ENCODE measurements around the gene SPOCK1. TPM values are rescaled to one million over a fixed set of nuclear protein-coding genes. Genes with fewer than 3 reads are reported as not detected.

Gene SPOCK1
- total and polyA plus RNA-seq, 2 donors (not counting 3 experiments of a cell fraction or from before 2014, with no cell fraction given) = 144 to 280 TPM

DNA sequence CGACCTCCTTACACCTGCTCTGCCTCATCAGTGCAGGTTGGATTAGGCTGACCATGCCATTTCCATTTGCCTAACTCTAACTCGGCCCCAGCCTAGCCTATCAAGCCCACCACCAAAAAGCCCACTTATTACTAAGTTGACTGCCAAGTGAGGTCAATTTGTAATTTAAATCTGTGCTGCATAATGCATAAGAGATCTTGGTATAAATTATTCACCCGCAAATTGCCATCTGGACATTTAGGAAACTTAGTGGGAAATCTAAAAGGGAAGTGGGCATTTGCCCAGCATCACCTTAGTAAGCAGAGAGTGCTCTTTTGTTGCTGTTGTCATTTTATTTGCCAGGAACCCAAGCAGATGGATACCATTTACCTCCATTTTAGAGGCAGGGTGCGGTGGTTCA is 143.0 kb downstream of the SPOCK1 start:
- no peaks in the 10 kb centered on the region for H4K20me1 ChIP-seq (replicated peaks; ENCODE audit: control insufficient read depth, extremely low read depth, insufficient read depth, low read length)
- no peaks in the 10 kb centered on the region for H3K36me3 ChIP-seq (ENCODE audit: control insufficient read depth in 2 of 2, extremely low read depth in 1 of 2, insufficient read depth in 2 of 2, low read length in 2 of 2)
- no peak overlapping the region for H2AFZ ChIP-seq (ENCODE audit: low read depth, low read length)
- H3K9me3 ChIP-seq (replicated peaks; ENCODE audit: control insufficient read depth, insufficient read depth, low read length) = no peaks in the 10 kb centered on the region
- intact Hi-C loops (cut with micrococcal nuclease) = no loop called here
- ChIA-PET CTCF (interaction anchor here (1.5 to 5.0 kb wide), 2 partner anchors 11 to 36 kb away, joined by 5 to 43 read pairs; no protein-coding TSS in a partner anchor), POLR2A (no interaction called here)
- TF ChIP-seq MAX (IDR thresholded peaks at IDR 0.05; ENCODE audit: insufficient read depth, insufficient read length) (no peak), JUN (IDR thresholded peaks at IDR 0.05; ENCODE audit: borderline replicate concordance, insufficient read depth, insufficient read length, low read depth) (no peak), POLR2A (IDR thresholded peaks at IDR 0.05; ENCODE audit: low read depth, low read length) (no peak), FOS (IDR thresholded peaks at IDR 0.05; ENCODE audit: borderline replicate concordance, insufficient read depth, low read length) (no peak), POLR2AphosphoS5 (IDR thresholded peaks at IDR 0.05; ENCODE audit: insufficient read depth, low read depth, low read length) (no peak), GATA2 (IDR thresholded peaks at IDR 0.05; ENCODE audit: insufficient read depth, insufficient read length, low read depth, low read length) (no peak)
- no TSS peak for BruUV-seq (replicated peaks)
- no peak overlapping the region for H3K27ac ChIP-seq (ENCODE audit: insufficient read depth, low read depth, low read length)
- DNase-seq (ENCODE audit: low read depth, low spot score) (no peak), FAIRE-seq (no peak)
- H3K9me1 ChIP-seq (replicated peaks; ENCODE audit: control insufficient read depth, extremely low read depth, insufficient read depth, low read length) = no peaks in the 10 kb centered on the region
- dilution Hi-C loops (cut with MboI; ENCODE audit: extremely low pct_ligation_motif_present, low sequenced_read_pairs) = no loop called here
- no peak overlapping the region for H3K4me3 ChIP-seq (replicated peaks in 1 of 3; ENCODE audit: insufficient read depth in 1 of 3, low read depth in 1 of 3, low read length in 3 of 3)
- H3K79me2 ChIP-seq (ENCODE audit: control insufficient read depth, insufficient read depth, low read length) = peaks cover 44% of the 10 kb centered on the region
- peaks cover 25% of the 10 kb centered on the region for H3K4me1 ChIP-seq (ENCODE audit: control insufficient read depth, extremely low read depth, insufficient read depth, low read length)
- no peak overlapping the region for H3K9ac ChIP-seq (replicated peaks; ENCODE audit: extremely low read depth, insufficient read depth, low read length)
- no peaks in the 10 kb centered on the region for H3K27me3 ChIP-seq (ENCODE audit: control insufficient read depth in 2 of 2, insufficient read depth in 2 of 2, low read length in 2 of 2)
- no peak overlapping the region for H3K4me2 ChIP-seq (ENCODE audit: insufficient read depth, low read length)

DNA sequence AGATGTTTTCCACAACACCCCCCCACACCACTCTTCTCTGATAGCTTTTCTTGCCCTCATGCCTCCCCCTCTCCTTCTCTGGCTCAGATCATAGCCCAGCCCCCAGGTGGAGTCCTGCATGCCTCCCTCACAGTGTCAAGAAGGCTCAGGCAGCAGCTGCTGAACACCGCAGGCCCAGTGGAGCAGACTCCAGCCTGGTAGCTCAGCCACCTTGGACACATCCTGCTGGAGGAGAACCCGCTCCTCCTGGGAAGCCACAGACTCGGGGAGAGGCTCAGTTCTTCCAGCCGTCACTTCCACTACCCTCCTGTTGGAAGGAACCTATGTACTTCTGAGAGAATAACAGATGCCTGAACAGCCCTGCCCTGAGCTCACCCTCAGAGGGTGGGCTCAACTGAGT is 143.4 kb downstream of the SPOCK1 start:
- FAIRE-seq (no peak), DNase-seq (ENCODE audit: low read depth, low spot score) (no peak)
- no peak overlapping the region for H3K9ac ChIP-seq (replicated peaks; ENCODE audit: extremely low read depth, insufficient read depth, low read length)
- peaks cover 21% of the 10 kb centered on the region for H3K4me1 ChIP-seq (ENCODE audit: control insufficient read depth, extremely low read depth, insufficient read depth, low read length)
- H3K36me3 ChIP-seq (ENCODE audit: control insufficient read depth in 2 of 2, extremely low read depth in 1 of 2, insufficient read depth in 2 of 2, low read length in 2 of 2) = no peaks in the 10 kb centered on the region
- H4K20me1 ChIP-seq (replicated peaks; ENCODE audit: control insufficient read depth, extremely low read depth, insufficient read depth, low read length) = no peaks in the 10 kb centered on the region
- H3K27ac ChIP-seq (ENCODE audit: insufficient read depth, low read depth, low read length) = no peak overlapping the region
- H3K9me3 ChIP-seq (replicated peaks; ENCODE audit: control insufficient read depth, insufficient read depth, low read length) = no peaks in the 10 kb centered on the region
- dilution Hi-C loops (cut with MboI; ENCODE audit: extremely low pct_ligation_motif_present, low sequenced_read_pairs) (no loop called here), intact Hi-C loops (cut with micrococcal nuclease) (no loop called here)
- BruUV-seq (replicated peaks) = no TSS peak
- CTCF ChIA-PET = interaction anchor here (5.0 kb wide), 1 partner anchor 10 kb away, joined by 43 read pairs; no protein-coding TSS in a partner anchor
- TF ChIP-seq MYC (IDR thresholded peaks at IDR 0.05; ENCODE audit: low read depth, low read length) (no peak), GATA2 (IDR thresholded peaks at IDR 0.05; ENCODE audit: insufficient read depth, insufficient read length, low read depth, low read length) (no peak), CTCF (IDR thresholded peaks at IDR 0.05; ENCODE audit: extremely low read depth in 1 of 2, insufficient read depth in 1 of 2, low read depth in 1 of 2, low read length in 2 of 2) (no peak), MAX (IDR thresholded peaks at IDR 0.05; ENCODE audit: insufficient read depth, insufficient read length) (no peak), POLR2AphosphoS5 (IDR thresholded peaks at IDR 0.05; ENCODE audit: insufficient read depth, low read depth, low read length) (no peak), POLR2A (IDR thresholded peaks at IDR 0.05; ENCODE audit: low read depth, low read length) (no peak), JUN (IDR thresholded peaks at IDR 0.05; ENCODE audit: borderline replicate concordance, insufficient read depth, insufficient read length, low read depth) (no peak), FOS (IDR thresholded peaks at IDR 0.05; ENCODE audit: borderline replicate concordance, insufficient read depth, low read length) (no peak), EZH2 (IDR thresholded peaks at IDR 0.05; ENCODE audit: borderline replicate concordance, low read depth, low read length, severe bottlenecking) (no peak)
- no peaks in the 10 kb centered on the region for H3K9me1 ChIP-seq (replicated peaks; ENCODE audit: control insufficient read depth, extremely low read depth, insufficient read depth, low read length)
- POLR2A ChIA-PET = no interaction called here
- H3K27me3 ChIP-seq (ENCODE audit: control insufficient read depth in 2 of 2, insufficient read depth in 2 of 2, low read length in 2 of 2) = no peaks in the 10 kb centered on the region
- H2AFZ ChIP-seq (ENCODE audit: low read depth, low read length) = no peak overlapping the region
- H3K4me2 ChIP-seq (ENCODE audit: insufficient read depth, low read length) = no peak overlapping the region
- peaks cover 44% of the 10 kb centered on the region for H3K79me2 ChIP-seq (ENCODE audit: control insufficient read depth, insufficient read depth, low read length)
- H3K4me3 ChIP-seq (replicated peaks in 1 of 3; ENCODE audit: insufficient read depth in 1 of 3, low read depth in 1 of 3, low read length in 3 of 3) = no peak overlapping the region

All from endothelial cell of umbilical vein (primary cell).